ENCODE measurements around the gene PSMG3.

DNA sequence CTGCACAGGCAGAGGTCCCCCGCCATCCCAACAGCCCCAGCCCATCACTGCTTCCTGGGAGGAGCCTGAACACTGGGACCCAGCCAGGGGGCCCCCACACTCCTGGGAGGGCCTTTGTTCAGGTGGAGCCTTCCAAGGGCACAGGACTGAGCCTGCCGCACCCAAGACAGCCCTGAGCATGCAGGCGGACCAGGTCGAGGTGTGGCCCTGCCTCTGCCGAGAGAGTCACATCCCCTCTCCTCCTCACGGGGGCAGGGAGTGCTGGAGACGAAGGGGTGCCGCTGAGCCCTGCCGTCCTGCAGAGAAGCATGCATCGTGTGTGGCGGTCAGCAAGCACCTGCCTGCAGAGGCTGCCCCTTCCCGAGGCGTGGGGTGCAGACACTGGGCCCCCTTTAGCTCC lies 46.6 kb downstream of the PSMG3 start:
- TF ChIP-seq, protein P1, sequence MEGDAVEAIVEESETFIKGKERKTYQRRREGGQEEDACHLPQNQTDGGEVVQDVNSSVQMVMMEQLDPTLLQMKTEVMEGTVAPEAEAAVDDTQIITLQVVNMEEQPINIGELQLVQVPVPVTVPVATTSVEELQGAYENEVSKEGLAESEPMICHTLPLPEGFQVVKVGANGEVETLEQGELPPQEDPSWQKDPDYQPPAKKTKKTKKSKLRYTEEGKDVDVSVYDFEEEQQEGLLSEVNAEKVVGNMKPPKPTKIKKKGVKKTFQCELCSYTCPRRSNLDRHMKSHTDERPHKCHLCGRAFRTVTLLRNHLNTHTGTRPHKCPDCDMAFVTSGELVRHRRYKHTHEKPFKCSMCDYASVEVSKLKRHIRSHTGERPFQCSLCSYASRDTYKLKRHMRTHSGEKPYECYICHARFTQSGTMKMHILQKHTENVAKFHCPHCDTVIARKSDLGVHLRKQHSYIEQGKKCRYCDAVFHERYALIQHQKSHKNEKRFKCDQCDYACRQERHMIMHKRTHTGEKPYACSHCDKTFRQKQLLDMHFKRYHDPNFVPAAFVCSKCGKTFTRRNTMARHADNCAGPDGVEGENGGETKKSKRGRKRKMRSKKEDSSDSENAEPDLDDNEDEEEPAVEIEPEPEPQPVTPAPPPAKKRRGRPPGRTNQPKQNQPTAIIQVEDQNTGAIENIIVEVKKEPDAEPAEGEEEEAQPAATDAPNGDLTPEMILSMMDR (IDR thresholded peaks at IDR 0.05), result no peak
- TF ChIP-seq POLR2A (IDR thresholded peaks at IDR 0.05), result no peak

All from testis (tissue), 2 donors.